GM18526 (cell line): Measurements from ENCODE around the gene BEST4.

Source experiments
- POLR2A ChIP-seq: IDR thresholded peaks from 3 replicates; pipeline ENCODE4 v1.6.1; 2011; ENCODE audit not compliant: insufficient read length; ENCODE audit errors: extremely low read depth

BEST4 gene

DNA sequence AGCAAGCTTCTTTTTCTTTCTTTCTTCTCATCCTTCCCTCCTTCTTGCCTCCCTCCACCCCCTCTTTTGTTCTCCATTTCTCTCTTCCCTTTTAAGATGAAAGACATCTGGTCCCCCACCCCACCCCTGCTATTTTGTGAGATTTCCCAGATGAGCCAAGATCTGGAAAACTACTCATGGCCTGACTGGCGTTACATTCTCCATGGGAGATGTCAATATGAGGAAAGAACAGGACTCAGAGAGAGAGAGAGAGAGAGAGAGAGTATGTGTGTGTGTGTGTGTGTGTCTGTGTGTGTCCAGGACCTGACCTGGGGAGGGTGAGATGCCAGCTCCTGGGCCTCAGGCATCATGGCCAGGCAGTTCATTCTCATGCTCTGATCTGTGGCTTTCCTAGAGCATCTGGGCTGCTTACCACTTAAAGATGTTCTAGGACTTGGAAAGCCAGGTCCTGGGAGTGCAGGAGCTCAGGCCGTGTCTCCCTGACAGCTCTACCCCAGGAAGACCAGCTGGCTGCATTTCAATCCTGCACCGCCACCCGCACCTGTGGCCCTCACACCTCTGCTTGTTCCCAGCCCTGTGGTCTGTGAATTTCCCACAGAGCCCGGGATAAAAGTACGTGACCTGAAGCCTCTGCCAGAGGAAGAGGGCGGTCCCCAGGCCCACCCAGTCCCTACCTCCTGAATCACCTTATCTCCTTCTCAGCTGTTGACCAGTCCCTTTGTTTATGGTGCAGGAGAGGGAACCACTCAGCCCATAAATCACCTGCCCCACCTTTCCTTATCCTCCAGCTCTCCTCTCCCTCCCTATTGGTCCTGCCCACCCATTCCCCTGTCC lies 3.2 kb upstream of the BEST4 start:
- no peak for TF ChIP-seq POLR2A

DNA sequence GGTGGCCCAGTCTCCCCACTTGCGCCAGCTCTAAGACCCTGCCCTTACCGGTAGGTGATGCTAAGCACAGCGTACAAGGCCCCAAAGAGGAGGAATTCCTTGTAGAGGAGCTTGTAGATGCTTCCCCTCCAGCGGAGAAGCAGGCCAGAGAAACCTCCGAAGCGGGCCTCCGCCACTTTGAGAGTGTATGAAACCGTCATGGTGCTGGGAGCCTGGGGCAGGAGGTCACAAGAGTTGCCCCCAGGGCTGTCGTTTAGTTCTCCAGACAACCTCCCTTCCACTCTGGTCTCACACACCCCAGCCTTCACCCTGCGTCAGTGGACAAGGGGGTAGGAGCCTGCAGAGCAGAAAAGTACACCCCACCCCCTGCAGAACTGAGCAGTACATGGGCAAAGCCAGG lies 464 bp downstream of the BEST4 start:
- TF ChIP-seq POLR2A = no peak

- TF ChIP-seq POLR2A = no peak
Measured at GRCh38 chr1:44786841-44787426, 1.0 kb downstream of the BEST4 start.

- no peak for TF ChIP-seq POLR2A
Measured at GRCh38 chr1:44786138-44786840, 1.7 kb downstream of the BEST4 start.

- no peak for TF ChIP-seq POLR2A
Measured at GRCh38 chr1:44785501-44786137, 2.4 kb downstream of the BEST4 start.

GRCh38 chr1:44785029-44785380 lies 3.0 kb downstream of the BEST4 start:
- no peak for TF ChIP-seq POLR2A

DNA sequence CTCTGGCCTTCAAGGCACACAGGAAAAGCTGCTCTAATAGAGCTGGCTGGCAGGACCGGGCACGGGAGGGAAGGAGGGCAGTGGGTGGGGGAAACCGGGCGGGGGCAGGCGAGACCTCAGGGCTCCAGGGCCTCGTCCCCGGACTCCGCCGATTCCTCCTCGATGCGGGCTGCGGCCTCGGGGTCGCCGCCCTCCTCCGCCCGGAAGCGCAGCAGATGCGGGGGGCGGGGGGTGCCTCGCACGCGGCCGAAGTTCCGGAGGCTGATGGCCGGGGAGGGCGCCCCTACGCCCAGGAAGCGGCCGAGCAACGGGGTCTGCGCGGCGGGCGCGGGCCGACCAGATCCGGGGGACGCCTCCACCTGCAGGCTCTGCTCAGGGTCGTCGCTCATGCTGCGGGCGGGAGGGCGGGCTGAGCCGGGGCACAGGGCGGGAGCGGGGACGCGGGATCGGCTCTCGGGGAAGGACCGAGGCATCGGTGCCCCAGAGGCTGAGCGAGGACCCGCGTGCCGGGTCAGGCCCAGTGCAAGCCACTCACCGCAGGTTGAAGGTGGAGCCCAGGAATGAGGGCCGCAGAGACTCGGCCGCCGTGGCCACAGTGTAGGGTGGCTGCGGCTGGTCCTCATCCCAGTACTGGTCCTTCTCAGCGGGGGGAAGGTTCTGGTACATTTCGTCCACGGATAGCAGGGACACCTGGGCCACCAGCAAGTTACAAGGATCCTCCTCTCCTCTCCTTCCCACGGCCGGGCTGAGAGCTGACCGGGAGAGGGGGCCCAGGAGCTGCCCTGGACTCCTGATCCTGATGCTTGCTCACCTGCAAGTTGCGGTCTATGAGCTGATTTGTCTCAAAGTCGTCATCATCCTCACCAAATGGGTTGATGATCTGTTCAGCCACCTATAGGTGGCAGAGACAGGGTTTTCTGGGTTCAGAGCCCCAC lies 3.6 kb downstream of the BEST4 start:
- peak; percentile 16 for TF ChIP-seq POLR2A

- no peak for TF ChIP-seq POLR2A
Measured at GRCh38 chr1:44783697-44784093, 4.3 kb downstream of the BEST4 start.

- TF ChIP-seq POLR2A = no peak
Measured at GRCh38 chr1:44780583-44781121, 7.3 kb downstream of the BEST4 start.

GRCh38 chr1:44778705-44779576 lies 9.0 kb downstream of the BEST4 start:
- TF ChIP-seq POLR2A = no peak

GRCh38 chr1:44777969-44778635 lies 9.9 kb downstream of the BEST4 start:
- no peak for TF ChIP-seq POLR2A

GRCh38 chr1:44777547-44777946 lies 10.4 kb downstream of the BEST4 start:
- TF ChIP-seq POLR2A = no peak

- TF ChIP-seq POLR2A = no peak
Measured at GRCh38 chr1:44776730-44777068, 11.3 kb downstream of the BEST4 start.

GRCh38 chr1:44775930-44776729 lies 11.8 kb downstream of the BEST4 start:
- no peak for TF ChIP-seq POLR2A
